Measurements from ENCODE around the gene P2RY6.

DNA sequence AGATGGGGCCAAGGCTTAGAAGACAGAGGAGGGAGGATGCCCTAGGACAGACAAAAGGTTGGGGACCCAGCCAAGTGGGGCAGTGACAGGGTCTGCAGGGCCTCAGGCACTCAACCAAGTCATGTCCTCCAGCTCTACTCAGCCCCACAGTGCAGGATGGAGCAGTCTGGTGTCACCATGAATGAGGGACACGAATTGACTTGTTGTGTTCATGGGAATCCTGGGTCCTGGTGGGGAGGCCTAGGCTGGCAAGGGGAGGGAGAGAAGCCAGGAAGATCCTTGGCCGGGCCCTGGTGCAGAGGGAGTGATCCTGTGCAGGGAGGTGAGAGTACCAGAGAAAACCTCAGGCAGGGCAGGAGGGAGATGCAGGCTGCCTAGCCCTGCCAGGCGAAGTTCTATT lies 12.0 kb downstream of the P2RY6 start:
- TF ChIP-seq POLR2A (IDR thresholded peaks at IDR 0.05), result no peak
- TF ChIP-seq, protein P1, sequence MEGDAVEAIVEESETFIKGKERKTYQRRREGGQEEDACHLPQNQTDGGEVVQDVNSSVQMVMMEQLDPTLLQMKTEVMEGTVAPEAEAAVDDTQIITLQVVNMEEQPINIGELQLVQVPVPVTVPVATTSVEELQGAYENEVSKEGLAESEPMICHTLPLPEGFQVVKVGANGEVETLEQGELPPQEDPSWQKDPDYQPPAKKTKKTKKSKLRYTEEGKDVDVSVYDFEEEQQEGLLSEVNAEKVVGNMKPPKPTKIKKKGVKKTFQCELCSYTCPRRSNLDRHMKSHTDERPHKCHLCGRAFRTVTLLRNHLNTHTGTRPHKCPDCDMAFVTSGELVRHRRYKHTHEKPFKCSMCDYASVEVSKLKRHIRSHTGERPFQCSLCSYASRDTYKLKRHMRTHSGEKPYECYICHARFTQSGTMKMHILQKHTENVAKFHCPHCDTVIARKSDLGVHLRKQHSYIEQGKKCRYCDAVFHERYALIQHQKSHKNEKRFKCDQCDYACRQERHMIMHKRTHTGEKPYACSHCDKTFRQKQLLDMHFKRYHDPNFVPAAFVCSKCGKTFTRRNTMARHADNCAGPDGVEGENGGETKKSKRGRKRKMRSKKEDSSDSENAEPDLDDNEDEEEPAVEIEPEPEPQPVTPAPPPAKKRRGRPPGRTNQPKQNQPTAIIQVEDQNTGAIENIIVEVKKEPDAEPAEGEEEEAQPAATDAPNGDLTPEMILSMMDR (IDR thresholded peaks at IDR 0.05), result no peak
